NT2/D1 (cell line): Measurements from ENCODE around the gene RMI2.

Experiments used
- SUZ12 ChIP-seq: IDR thresholded peaks from 2 replicates; pipeline ENCODE4 v1.6.1; 2011; ENCODE audit not compliant: insufficient read length, insufficient read depth; ENCODE audit errors: extremely low read depth
- YY1 ChIP-seq: IDR thresholded peaks from 2 replicates; pipeline ENCODE4 v1.6.1; 2011; ENCODE audit not compliant: insufficient read length, insufficient read depth
- ZNF274 ChIP-seq: IDR thresholded peaks from 2 replicates; pipeline ENCODE4 v1.6.1; 2011; ENCODE audit warnings: mild to moderate bottlenecking, low read depth, low read length

DNA sequence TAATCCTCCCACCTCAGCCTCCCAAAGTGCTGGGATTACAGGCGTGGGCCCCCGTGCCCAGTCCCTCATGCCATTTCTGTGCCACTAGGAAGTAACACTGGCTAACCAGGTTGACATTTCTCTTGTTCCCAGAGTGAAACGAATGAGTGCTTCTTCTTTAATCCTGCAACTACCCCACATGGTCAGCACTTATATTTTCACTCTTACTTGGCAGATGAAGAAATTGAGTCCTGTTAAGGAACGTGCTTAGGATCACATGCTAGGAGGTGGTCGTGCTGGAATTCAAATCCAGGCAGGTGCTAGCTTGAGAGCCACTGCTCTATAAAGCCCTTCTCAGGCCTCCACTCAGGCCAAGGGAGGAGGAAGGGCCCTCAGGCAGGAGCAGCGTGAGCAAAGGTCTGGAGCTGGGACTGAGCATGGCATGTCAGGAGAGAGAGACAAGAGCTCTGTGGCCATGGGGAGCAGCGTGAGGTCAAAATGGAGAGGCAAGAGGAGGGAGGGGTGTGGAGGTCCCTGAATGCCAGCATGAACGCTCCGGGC lies 18.5 kb upstream of the RMI2 start:
- no peak for TF ChIP-seq ZNF274
- no peak for TF ChIP-seq YY1
- no peak for TF ChIP-seq SUZ12
